Stimulated activated naive CD4-positive, alpha-beta T cell treated with Interleukin-2 at 50 U/mL for 16 hours (primary cell): Measurements from ENCODE around the gene CCN6.
A peak's percentile ranks its signal among the peaks of the same experiment; 100 is the strongest.

ENCODE experiments used
- DNase-seq: peaks from one replicate; lab custom pipeline; 2025; lab: John Stamatoyannopoulos, UW

Gene CCN6

DNA sequence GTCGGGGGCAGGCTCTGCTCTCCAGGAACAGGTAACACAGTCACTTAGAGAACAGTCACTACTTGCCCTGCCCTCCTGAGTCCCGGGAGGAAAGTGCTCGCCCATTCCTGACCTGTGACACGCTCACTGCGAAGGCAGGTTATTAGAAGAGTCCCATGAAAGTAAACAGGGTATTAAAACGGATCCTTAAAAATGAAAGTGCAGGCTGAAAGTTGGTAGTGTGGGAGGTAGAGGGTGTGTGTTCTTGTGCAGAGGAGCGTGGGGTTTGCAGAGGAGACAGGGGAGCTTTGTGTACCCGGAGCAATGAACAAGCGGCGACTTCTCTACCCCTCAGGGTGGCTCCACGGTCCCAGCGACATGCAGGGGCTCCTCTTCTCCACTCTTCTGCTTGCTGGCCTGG lies at the start of gene CCN6:
Gene CCN6 (plus strand): TSS at position 104 of the 400 bp plus-strand sequence. CDS start 254 bp downstream, at position 358.
- no peak for DNase-seq

- DNase-seq, result no peak
Observed at GRCh38 chr6:112004201-112005012, 49.5 kb upstream of the CCN6 start.

DNA sequence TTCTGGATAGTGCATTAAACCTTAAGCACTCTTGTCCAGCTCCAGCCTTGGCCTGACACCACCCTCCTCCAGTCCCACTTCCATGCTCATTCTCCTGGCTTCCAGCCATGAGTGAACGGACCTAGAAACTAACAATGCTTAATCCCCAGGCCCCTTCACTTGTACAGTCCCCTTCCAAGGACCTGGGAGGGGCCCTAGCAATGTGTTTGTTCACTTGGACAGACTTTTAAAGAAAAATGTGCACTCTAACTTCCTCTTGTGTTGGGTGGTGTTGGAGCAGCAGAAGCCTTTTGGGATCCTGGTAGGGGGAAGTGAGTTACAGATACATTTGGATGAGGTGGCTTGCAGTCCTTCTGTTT lies 48.9 kb upstream of the CCN6 start:
- DNase-seq, result no peak

DNA sequence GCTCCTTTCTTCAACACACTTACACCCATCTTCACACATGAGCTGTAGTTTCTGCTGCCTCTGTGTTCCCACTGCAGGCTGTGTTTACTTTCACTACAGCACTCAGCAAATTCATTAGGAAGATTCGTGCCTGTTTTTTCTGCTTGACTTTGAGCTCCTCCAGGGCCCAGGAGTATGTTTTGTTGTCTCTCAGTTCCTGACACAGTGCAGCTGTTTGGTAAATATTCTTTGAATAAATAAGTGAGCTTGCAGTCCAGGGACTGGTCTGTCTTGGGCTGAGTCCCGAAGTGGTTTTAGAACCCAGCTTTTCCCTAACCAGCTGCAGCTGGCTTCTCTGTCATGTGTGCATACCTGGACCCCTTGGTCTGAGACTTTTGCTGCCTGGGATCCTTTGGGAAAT lies 46.6 kb upstream of the CCN6 start:
- no peak for DNase-seq

- no peak for DNase-seq
Observed at GRCh38 chr6:112007805-112008204, 46.1 kb upstream of the CCN6 start.

GRCh38 chr6:112008482-112008881 lies 45.4 kb upstream of the CCN6 start:
- no peak for DNase-seq

DNA sequence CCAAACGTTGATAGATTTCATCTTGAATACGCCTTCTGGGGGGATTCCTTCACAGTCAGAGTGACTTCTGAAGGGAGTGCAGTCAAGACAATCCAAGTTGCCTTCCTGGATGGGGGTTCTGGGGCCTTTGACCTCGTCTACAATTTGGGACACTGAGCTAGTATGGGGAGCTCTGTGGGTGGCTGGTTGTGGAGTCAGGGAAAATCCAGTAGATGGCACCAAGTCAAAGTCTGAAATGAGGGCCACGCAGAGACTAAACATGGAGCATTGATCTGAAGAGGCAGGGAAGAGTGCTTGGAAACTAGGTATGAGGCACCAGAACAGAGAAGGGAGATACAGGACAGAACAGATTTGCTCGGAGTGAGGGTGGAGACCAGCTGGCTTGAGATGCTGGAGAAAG lies 43.6 kb upstream of the CCN6 start:
- DNase-seq, result no peak

GRCh38 chr6:112013051-112013450 lies 40.9 kb upstream of the CCN6 start:
- DNase-seq, result no peak

DNA sequence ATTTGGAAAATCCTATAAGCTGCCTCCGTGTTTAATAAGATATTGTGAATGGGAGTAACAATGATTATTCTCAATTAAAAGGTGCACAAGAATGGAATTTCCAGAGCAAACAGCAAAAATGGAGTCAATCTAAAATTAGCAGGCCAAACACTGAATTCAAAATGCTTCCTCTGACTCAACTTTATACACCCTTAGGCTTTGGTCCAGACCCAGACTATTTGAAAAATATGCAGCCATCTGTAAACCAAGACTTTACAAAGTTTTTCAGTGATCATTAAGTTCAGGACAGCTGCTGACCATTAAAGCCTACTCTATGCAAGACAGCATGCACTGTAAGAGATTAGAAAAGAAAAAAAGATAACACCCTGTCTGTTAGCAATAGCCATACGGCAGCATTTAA lies 39.4 kb upstream of the CCN6 start:
- no peak for DNase-seq

DNA sequence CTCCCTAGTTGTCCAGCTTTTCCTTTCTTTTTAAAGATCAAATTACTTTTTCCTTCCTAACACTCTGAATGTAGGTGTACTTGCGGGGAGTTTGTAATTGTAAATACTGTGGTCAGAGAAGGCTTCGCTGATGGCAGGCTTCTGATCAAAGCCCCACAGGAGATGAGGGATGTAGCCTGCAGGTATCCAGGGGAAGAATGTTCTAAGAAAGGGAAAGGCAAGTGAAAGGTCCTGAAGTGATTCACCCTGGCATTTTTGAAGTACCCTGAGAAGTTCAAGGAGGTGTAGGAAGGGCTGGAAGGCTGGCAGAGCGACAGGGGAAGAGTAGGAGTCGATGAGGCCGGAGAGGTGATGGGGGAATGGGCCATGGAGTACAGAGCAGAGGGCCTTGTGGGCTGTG lies 38.2 kb upstream of the CCN6 start:
- no peak for DNase-seq

- peak; percentile 72 for DNase-seq
Observed at GRCh38 chr6:112016320-112016719, 37.6 kb upstream of the CCN6 start.

GRCh38 chr6:112017169-112017568 lies 36.7 kb upstream of the CCN6 start:
- DNase-seq, result peak; percentile 55

GRCh38 chr6:112017760-112018537 lies 36.0 kb upstream of the CCN6 start:
- no peak for DNase-seq

GRCh38 chr6:112018619-112019416 lies 35.1 kb upstream of the CCN6 start:
- DNase-seq, result no peak

GRCh38 chr6:112019589-112019988 lies 34.3 kb upstream of the CCN6 start:
- no peak for DNase-seq

GRCh38 chr6:112021691-112022310 lies 32.1 kb upstream of the CCN6 start:
- DNase-seq, result no peak

DNA sequence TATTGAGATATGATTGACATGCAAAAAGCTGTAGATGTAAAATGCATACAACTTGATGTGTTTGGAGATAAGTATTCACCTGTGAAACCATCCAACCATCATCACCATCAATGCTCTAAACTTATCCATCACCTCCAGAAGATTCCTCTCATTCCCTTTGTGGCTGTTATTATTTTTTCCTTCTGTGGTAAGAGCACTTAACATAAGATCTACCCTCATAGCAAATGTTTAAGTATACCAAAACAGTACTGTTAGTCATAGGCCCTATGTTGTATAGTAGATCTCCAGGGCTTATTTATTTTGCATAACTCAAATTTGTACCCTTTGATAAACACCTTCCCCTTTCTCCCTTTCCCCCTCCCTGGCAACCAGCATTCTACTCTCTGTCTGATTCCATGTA lies 31.2 kb upstream of the CCN6 start:
- DNase-seq, result no peak

- no peak for DNase-seq
Observed at GRCh38 chr6:112024464-112024863, 29.4 kb upstream of the CCN6 start.

GRCh38 chr6:112026933-112027332 lies 27.0 kb upstream of the CCN6 start:
- no peak for DNase-seq

DNA sequence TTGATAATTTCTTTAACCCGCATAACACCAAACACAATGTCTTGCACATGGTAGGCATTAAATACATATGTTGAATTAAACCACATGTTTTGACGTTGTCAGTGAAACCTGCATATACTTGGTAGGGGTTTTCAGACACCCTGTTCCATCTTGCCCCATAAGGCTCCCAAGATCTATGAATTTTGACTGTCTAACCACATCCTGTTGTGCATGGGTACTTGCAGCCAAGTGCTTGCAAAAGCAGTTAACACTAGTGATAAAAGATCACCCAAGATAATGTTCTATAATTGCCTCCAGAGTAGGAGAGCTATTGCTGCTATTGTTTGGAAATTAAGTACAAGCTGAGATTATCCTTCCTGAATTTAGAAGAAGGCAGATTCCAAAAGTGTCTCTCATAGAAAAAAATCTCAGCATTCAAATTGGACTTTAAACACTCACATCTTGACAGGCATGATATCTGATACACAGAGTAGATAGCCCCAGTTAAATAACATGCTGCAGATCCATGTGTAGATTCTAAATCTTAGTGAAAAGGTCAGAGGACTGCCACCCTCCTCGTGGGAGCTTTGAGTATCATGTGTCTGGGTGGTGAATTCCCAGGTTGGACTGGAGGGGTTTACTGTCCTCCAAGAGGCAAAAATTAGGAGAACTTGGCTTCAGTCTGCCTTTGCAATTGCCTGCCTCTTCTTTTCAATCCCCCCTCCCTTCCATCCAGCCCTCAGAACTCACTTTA lies 25.8 kb upstream of the CCN6 start:
- DNase-seq, result no peak

GRCh38 chr6:112029045-112029822 lies 24.7 kb upstream of the CCN6 start:
- DNase-seq, result peak; percentile 56
